NCI-H2107 (cell line): ENCODE results near the gene HBEGF.

Experiments used
- DNase-seq: peaks from one replicate; lab custom pipeline; 2025; lab: John Stamatoyannopoulos, UW

Gene HBEGF

DNA sequence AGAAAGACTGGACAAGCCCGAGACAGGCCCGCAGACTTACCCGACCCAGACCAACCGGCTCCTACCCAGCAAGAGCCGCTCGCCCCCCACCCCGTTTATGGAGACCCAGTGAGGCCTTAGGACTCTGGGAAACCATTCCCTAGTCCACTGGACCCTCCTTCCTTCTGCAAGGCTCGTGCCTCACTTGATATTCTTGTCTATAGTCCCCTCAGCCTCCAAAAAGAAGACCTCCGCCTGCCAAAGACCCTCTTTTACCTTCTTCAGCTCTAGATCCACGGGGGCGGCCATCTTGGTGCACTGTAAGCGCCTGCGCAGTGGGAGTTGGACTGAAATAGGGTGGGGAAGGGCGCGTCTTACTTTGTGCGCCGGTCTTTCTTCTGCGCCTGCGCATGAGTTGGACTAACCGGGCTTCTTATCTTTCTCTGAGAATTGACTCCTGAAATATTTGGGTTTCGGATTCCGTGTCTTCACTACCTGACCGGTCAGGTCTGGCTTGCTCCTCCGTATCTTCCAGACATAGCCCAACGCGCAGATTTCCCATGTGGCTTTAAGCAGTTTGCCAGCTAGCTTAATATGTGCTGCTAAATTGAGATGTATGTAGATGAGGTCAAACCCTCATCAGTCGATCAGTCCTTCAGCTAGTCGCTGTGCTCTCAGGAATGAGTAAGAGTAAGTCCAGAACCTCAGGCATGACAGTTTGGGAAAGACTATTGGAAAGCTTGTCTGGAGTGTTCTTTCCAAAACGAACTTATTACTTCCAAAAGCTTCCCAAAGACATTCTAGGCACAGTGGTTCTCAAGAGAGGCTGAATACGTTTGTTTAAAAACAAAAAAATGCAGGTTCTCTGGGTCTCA, 43.4 kb downstream of the HBEGF start, which contains the start of gene PFDN1:
Gene PFDN1 (minus strand): TSS at position 316 of the 854 bp plus-strand sequence. CDS start 28 bp downstream, at position 288.
- DNase-seq: peak; percentile 83

DNA sequence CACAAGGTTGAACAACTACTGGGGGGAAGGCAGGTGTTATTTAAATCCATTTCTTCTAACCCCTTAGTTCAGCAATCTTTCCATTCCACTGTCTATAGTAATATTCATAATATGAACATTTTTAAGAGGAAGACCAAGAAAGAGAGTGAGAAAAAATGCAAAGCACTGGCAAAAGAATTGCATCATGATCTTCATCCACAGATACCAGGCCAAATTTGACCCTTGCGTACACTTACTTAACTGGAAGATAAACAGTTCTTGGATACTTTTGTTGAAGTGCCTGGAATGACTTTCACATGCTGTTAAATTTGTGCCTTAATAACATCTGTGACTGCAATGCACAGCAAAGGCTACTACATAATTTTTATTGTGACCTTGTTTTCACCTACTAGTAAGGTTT, 45.3 kb downstream of the HBEGF start:
- no peak for DNase-seq

GRCh38 chr5:140299056-140299455, 47.3 kb downstream of the HBEGF start:
- DNase-seq: no peak

- no peak for DNase-seq
Observed at GRCh38 chr5:140298183-140298601, 48.2 kb downstream of the HBEGF start.

DNA sequence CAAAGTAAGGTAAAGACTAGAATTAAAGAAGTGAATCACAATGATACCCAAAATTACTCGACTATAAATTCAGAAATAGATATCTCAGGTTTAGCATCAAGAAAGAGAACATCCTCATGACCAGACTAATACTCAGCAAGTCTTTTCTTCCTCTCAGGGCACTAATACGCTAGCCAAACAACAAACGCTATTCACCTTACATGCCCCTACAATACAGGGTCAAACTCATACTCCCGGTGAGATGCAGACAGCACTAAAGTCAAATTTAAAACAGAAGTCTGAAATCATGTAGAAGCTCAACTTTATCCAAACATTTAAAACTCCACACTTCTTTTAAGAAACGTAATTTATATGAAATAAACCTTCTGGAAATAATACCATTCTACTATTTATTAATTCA, 49.1 kb downstream of the HBEGF start:
- DNase-seq: no peak

- DNase-seq: no peak
Observed at GRCh38 chr5:140296289-140296688, 50.1 kb downstream of the HBEGF start.

GRCh38 chr5:140295414-140295813, 51.0 kb downstream of the HBEGF start:
- no peak for DNase-seq

DNA sequence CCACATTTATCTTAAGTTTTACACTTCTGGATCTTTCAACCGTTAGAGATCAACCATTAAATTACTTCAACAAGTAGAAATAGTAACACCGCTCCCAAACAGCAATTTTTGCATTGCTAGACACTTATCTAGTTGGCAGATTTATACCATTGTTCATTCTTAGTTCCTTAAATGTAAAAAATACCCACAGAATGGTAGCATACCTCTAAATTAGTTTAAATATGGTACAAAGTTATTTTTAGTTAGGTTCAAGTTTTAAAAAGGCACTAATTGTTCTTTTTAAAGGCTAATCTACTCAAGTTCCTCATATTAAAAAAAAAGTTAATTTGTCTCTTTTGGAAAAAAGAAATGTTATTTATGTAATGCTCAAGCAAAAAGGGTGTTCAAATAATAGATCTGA, 51.6 kb downstream of the HBEGF start:
- DNase-seq: no peak

DNA sequence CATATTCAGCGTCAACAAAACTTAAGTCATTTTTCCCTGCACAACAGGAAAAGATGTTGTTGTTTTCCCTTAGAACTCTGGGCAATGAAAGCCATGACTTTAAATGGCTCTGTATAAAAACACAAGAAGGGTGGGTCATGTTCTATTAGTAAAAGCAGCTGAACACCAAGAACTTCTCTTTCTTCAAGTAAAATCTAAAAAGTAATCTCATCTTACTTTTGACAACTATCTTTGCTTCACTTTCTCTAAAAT, 52.6 kb downstream of the HBEGF start:
- no peak for DNase-seq

GRCh38 chr5:140293091-140293848, 53.1 kb downstream of the HBEGF start:
- DNase-seq: no peak

GRCh38 chr5:140292212-140293036, 54.0 kb downstream of the HBEGF start:
- no peak for DNase-seq

GRCh38 chr5:140287801-140288521, 58.4 kb downstream of the HBEGF start:
- no peak for DNase-seq

GRCh38 chr5:140286424-140286823, 60.0 kb downstream of the HBEGF start:
- DNase-seq: no peak

DNA sequence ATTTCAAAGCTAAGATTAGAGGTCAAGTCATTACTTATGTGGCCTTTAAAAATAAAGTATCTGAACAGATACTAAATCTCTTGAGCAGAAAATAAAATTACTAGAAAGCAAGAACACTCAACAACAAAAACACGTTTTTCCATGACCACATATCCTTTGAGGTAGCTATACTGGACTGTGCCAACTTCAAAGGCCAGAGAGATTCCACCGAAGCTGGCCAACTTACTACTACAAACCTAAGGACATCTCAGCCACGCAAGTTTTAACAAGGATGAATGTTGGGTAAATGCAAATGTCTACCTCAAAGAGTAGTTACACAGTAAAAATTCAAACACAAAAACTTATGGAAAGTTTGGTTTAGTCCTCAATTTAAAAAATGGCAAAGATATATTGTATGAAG, 62.4 kb downstream of the HBEGF start:
- DNase-seq: no peak
